ENCODE measurements around the gene PRPF38B.

- TF ChIP-seq CHD1 (IDR thresholded peaks at IDR 0.05; ENCODE audit: low read depth, low read length) (no peak), CHD2 (IDR thresholded peaks at IDR 0.05; ENCODE audit: low read length) (no peak), POLR2A (IDR thresholded peaks at IDR 0.05; ENCODE audit: control extremely low read depth in 1 of 2, low read depth in 2 of 2, low read length in 2 of 2) (no peak)
Observed at GRCh38 chr1:108708691-108709660, 16.9 kb downstream of the PRPF38B start.

Measured in H1 (cell line).